ENCODE results near the gene ARL8A. TPM values are rescaled to one million over a fixed set of nuclear protein-coding genes. Genes with fewer than 3 reads are reported as not detected.

Gene ARL8A
- polyA plus RNA-seq, 3 donors: 12.4 to 123 (median 14.8) TPM

GRCh38 chr1:202179828-202180750 is 35.6 kb upstream of the ARL8A start:
- H3K4me3 ChIP-seq (replicated peaks in 1 of 3; ENCODE audit: low read depth in 2 of 3, low read length in 3 of 3): no peak overlapping the region
- Mint-ChIP-seq H3K4me3 (no peak overlapping the region), H3K27ac (no peak overlapping the region), H3K9me3 (no peaks in the 10 kb centered on the region), H3K4me1 (peaks cover 2% of the 10 kb centered on the region), H3K27me3 (ENCODE audit: low read depth in 3 of 3) (peaks cover 6 to 18% (median 10%) of the 10 kb centered on the region in 3 donors), H3K36me3 (no peaks in the 10 kb centered on the region)
- no peak overlapping the region for H3K9ac ChIP-seq (ENCODE audit: insufficient read depth, low read length, poor library complexity, severe bottlenecking)
- WGBS (ENCODE audit: insufficient coverage): 91% methylated on average over 14 of the region's 19 CpGs
- no peaks in the 10 kb centered on the region for H3K27me3 ChIP-seq (ENCODE audit: control insufficient read depth in 2 of 2, insufficient read depth in 2 of 2, low read length in 2 of 2)
- TF ChIP-seq CTCF (IDR thresholded peaks at IDR 0.05): no peak
- H3K4me2 ChIP-seq (replicated peaks; ENCODE audit: extremely low read depth, low read length, poor library complexity, severe bottlenecking): no peak overlapping the region
- no peaks in the 10 kb centered on the region for H3K36me3 ChIP-seq (replicated peaks in 1 of 2; ENCODE audit: control insufficient read depth in 1 of 2, insufficient read depth in 2 of 2, low read length in 2 of 2)
- intact Hi-C loops (cut with micrococcal nuclease): loop anchor here in 1 of 2 donors (10.0 kb wide), 1 partner anchor 135 kb away; no protein-coding TSS in a partner anchor
- H3K27ac ChIP-seq (ENCODE audit: low read depth in 1 of 2, low read length in 2 of 2): no peak overlapping the region
- DNase-seq: no peak
- H4K20me1 ChIP-seq (ENCODE audit: insufficient read depth, low read length): no peaks in the 10 kb centered on the region
- H3K9me3 ChIP-seq (replicated peaks in 1 of 2; ENCODE audit: control insufficient read depth in 1 of 2, insufficient read depth in 1 of 2, low read length in 2 of 2): no peaks in the 10 kb centered on the region
- H3K4me1 ChIP-seq (ENCODE audit: control insufficient read depth in 1 of 2, insufficient read depth in 2 of 2, low read length in 2 of 2): no peaks in the 10 kb centered on the region
- H2AFZ ChIP-seq (ENCODE audit: insufficient read depth, low read depth, low read length, poor library complexity, severe bottlenecking): no peak overlapping the region
- no peaks in the 10 kb centered on the region for H3K79me2 ChIP-seq (ENCODE audit: insufficient read depth, low read length)

GRCh38 chr1:202176949-202177927 is 32.7 kb upstream of the ARL8A start:
- Mint-ChIP-seq H3K36me3 (no peaks in the 10 kb centered on the region), H3K27ac (no peak overlapping the region), H3K9me3 (no peaks in the 10 kb centered on the region), H3K4me3 (no peak overlapping the region), H3K4me1 (no peaks in the 10 kb centered on the region), H3K27me3 (ENCODE audit: low read depth in 3 of 3) (peaks cover 2 to 5% (median 3%) of the 10 kb centered on the region in 3 donors)
- no peak for TF ChIP-seq CTCF (IDR thresholded peaks at IDR 0.05)
- no peak for DNase-seq
- Histone ChIP-seq H3K27me3 (ENCODE audit: control insufficient read depth in 2 of 2, insufficient read depth in 2 of 2, low read length in 2 of 2) (no peaks in the 10 kb centered on the region), H3K4me1 (ENCODE audit: control insufficient read depth in 1 of 2, insufficient read depth in 2 of 2, low read length in 2 of 2) (no peaks in the 10 kb centered on the region), H4K20me1 (ENCODE audit: insufficient read depth, low read length) (no peaks in the 10 kb centered on the region), H3K9me3 (replicated peaks in 1 of 2; ENCODE audit: control insufficient read depth in 1 of 2, insufficient read depth in 1 of 2, low read length in 2 of 2) (no peaks in the 10 kb centered on the region), H2AFZ (ENCODE audit: insufficient read depth, low read depth, low read length, poor library complexity, severe bottlenecking) (no peak overlapping the region), H3K9ac (ENCODE audit: insufficient read depth, low read length, poor library complexity, severe bottlenecking) (no peak overlapping the region), H3K27ac (ENCODE audit: low read depth in 1 of 2, low read length in 2 of 2) (no peak overlapping the region), H3K4me2 (replicated peaks; ENCODE audit: extremely low read depth, low read length, poor library complexity, severe bottlenecking) (no peak overlapping the region), H3K79me2 (ENCODE audit: insufficient read depth, low read length) (no peaks in the 10 kb centered on the region), H3K36me3 (replicated peaks in 1 of 2; ENCODE audit: control insufficient read depth in 1 of 2, insufficient read depth in 2 of 2, low read length in 2 of 2) (no peaks in the 10 kb centered on the region), H3K4me3 (replicated peaks in 1 of 3; ENCODE audit: low read depth in 2 of 3, low read length in 3 of 3) (no peak overlapping the region)
- intact Hi-C loops (cut with micrococcal nuclease): no loop called here
- 94% methylated on average over 25 of the region's 29 CpGs for WGBS (ENCODE audit: insufficient coverage)

Data from CD14-positive monocyte (primary cell).